Measurements from ENCODE around the gene FOXL2. TPM values are rescaled to one million over a fixed set of nuclear protein-coding genes. Genes with fewer than 3 reads are reported as not detected.

Gene FOXL2
- total RNA-seq, 4 donors from 2014 or later = not detected

- WGBS, 2 donors (ENCODE audit: low coverage in 1 of 2) = 10 to 15% methylated on average over 4 to 43 of the region's 45 CpGs
- H3K4me3 ChIP-seq = peak overlapping the region in 1 of 4 donors; percentile 54
- no peak for TF ChIP-seq POLR2A (IDR thresholded peaks at IDR 0.05)
- no peak for TF ChIP-seq EP300 (IDR thresholded peaks at IDR 0.05; ENCODE audit: low read depth)
- TF ChIP-seq POLR2AphosphoS5 (IDR thresholded peaks at IDR 0.05) = no peak
- no peak for TF ChIP-seq CTCF (IDR thresholded peaks at IDR 0.05)
- H3K4me1 ChIP-seq = peaks cover 16 to 44% (median 31%) of the 10 kb centered on the region in 4 donors
- H3K9me3 ChIP-seq = no peaks in the 10 kb centered on the region
- no peaks in the 10 kb centered on the region for H3K36me3 ChIP-seq
- peaks cover 84% of the 10 kb centered on the region for H3K27me3 ChIP-seq
- intact Hi-C loops (cut with DNase I; ENCODE audit: low total_unique reads) = no loop called here
- in situ Hi-C loops (cut with MboI; ENCODE audit: low pct_ligation_motif_present in 1 of 4, low pct_unique_long_range_greater_than_20kb in 1 of 4, low sequenced_read_pairs in 3 of 4) = loop anchor here (10.0 to 25.0 kb wide), 5 partner anchors 342 to 525 kb away; partner anchors contain the start of genes MRPS22 (in 2 of the 4) and CEP70 (in 1 of the 4)
- no peak overlapping the region for H3K27ac ChIP-seq
- DNase-seq = no peak
Observed at GRCh38 chr3:138936741-138937689, 9.9 kb downstream of the FOXL2 start.

- no peaks in the 10 kb centered on the region for H3K36me3 ChIP-seq
- in situ Hi-C loops (cut with MboI; ENCODE audit: low pct_ligation_motif_present in 1 of 4, low pct_unique_long_range_greater_than_20kb in 1 of 4, low sequenced_read_pairs in 3 of 4) = loop anchor here (10.0 to 25.0 kb wide), 5 partner anchors 341 to 524 kb away; partner anchors contain the start of genes MRPS22 (in 2 of the 4) and CEP70 (in 1 of the 4)
- TF ChIP-seq POLR2A (IDR thresholded peaks at IDR 0.05) = no peak
- TF ChIP-seq POLR2AphosphoS5 (IDR thresholded peaks at IDR 0.05) = no peak
- TF ChIP-seq EP300 (IDR thresholded peaks at IDR 0.05; ENCODE audit: low read depth) = no peak
- TF ChIP-seq CTCF (IDR thresholded peaks at IDR 0.05) = peak; percentile 84 to 97 (median 93)
- H3K27ac ChIP-seq = no peak overlapping the region
- peak overlapping the region; percentile 19 to 54 (median 30) for H3K4me3 ChIP-seq
- 5% methylated on average over 46 of the region's 58 CpGs; no CpG with 5 or more reads in 1 of the 2 donors for whole genome bisulfite sequencing, 2 donors (ENCODE audit: low coverage in 1 of 2)
- H3K27me3 ChIP-seq = peaks cover 75% of the 10 kb centered on the region
- intact Hi-C loops (cut with DNase I; ENCODE audit: low total_unique reads) = no loop called here
- no peaks in the 10 kb centered on the region for H3K9me3 ChIP-seq
- peaks cover 16 to 44% (median 31%) of the 10 kb centered on the region in 4 donors for H3K4me1 ChIP-seq
- DNase-seq = peak; percentile 69
Observed at GRCh38 chr3:138935863-138936740, 10.8 kb downstream of the FOXL2 start.

- WGBS, 2 donors (ENCODE audit: low coverage in 1 of 2) = 61 to 92% methylated on average over 3 to 7 of the region's 7 CpGs
- Histone ChIP-seq H3K27ac (no peak overlapping the region), H3K4me1 (peaks cover 16 to 44% (median 31%) of the 10 kb centered on the region in 4 donors), H3K9me3 (no peaks in the 10 kb centered on the region), H3K36me3 (no peaks in the 10 kb centered on the region), H3K4me3 (peak overlapping the region in 1 of 4 donors; percentile 54), H3K27me3 (peaks cover 69% of the 10 kb centered on the region)
- TF ChIP-seq EP300 (IDR thresholded peaks at IDR 0.05; ENCODE audit: low read depth) = no peak
- TF ChIP-seq POLR2A (IDR thresholded peaks at IDR 0.05) = no peak
- intact Hi-C loops (cut with DNase I; ENCODE audit: low total_unique reads) = no loop called here
- in situ Hi-C loops (cut with MboI; ENCODE audit: low pct_ligation_motif_present in 1 of 4, low pct_unique_long_range_greater_than_20kb in 1 of 4, low sequenced_read_pairs in 3 of 4) = loop anchor here (10.0 to 25.0 kb wide), 5 partner anchors 341 to 523 kb away; partner anchors contain the start of genes MRPS22 (in 2 of the 4) and CEP70 (in 1 of the 4)
- no peak for DNase-seq
Observed at GRCh38 chr3:138935505-138935862, 11.5 kb downstream of the FOXL2 start.

- WGBS, 2 donors (ENCODE audit: low coverage in 1 of 2) = 64 to 71% methylated on average over 3 of the region's 3 CpGs
- Histone ChIP-seq H3K27me3 (peaks cover 55% of the 10 kb centered on the region), H3K9me3 (no peaks in the 10 kb centered on the region), H3K4me1 (peaks cover 10 to 35% (median 29%) of the 10 kb centered on the region in 4 donors), H3K4me3 (no peak overlapping the region), H3K27ac (no peak overlapping the region), H3K36me3 (no peaks in the 10 kb centered on the region)
- DNase-seq = no peak
- intact Hi-C loops (cut with DNase I; ENCODE audit: low total_unique reads) = no loop called here
- TF ChIP-seq POLR2AphosphoS5 (IDR thresholded peaks at IDR 0.05) (no peak), CTCF (IDR thresholded peaks at IDR 0.05) (no peak), EP300 (IDR thresholded peaks at IDR 0.05; ENCODE audit: low read depth) (no peak), POLR2A (IDR thresholded peaks at IDR 0.05) (no peak)
- in situ Hi-C loops (cut with MboI; ENCODE audit: low pct_ligation_motif_present in 1 of 4, low pct_unique_long_range_greater_than_20kb in 1 of 4, low sequenced_read_pairs in 3 of 4) = loop anchor here (10.0 to 25.0 kb wide), 5 partner anchors 339 to 522 kb away; partner anchors contain the start of genes MRPS22 (in 2 of the 4) and CEP70 (in 1 of the 4)
Observed at GRCh38 chr3:138933981-138934691, 12.8 kb downstream of the FOXL2 start.
